Measurements from ENCODE around the gene RRM2.

The RRM2 gene

DNA sequence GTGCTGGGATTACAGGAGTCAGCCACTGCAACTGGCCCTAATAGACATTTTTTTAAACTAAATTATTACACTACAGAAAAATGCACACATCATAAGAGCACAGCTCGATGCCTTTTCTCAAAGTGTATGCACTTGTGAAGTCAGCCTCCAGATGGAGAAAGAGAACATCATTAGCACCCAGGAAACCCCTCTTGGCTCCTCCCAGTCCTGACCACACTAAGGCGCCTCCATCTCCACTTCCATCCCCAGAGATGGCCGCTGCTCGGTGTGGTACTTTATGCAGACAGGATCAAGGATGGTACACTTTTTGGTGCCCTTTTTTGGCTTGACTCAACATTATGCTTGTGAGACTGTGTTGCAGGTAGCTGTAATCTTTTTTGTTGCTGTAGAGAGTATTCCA is 34.8 kb downstream of the RRM2 start:
- Histone ChIP-seq H3K9me3 (no peaks in the 10 kb centered on the region), H3K27me3 (peaks cover 0 to 3% of the 10 kb centered on the region in 2 donors), H3K36me3 (no peaks in the 10 kb centered on the region), H3K4me3 (no peak overlapping the region), H3K4me1 (no peaks in the 10 kb centered on the region), H3K27ac (no peak overlapping the region)
- DNase-seq, result no peak
- intact Hi-C loops (cut with DNase I; ENCODE audit: low total_unique reads), result no loop called here
- TF ChIP-seq, protein P1, sequence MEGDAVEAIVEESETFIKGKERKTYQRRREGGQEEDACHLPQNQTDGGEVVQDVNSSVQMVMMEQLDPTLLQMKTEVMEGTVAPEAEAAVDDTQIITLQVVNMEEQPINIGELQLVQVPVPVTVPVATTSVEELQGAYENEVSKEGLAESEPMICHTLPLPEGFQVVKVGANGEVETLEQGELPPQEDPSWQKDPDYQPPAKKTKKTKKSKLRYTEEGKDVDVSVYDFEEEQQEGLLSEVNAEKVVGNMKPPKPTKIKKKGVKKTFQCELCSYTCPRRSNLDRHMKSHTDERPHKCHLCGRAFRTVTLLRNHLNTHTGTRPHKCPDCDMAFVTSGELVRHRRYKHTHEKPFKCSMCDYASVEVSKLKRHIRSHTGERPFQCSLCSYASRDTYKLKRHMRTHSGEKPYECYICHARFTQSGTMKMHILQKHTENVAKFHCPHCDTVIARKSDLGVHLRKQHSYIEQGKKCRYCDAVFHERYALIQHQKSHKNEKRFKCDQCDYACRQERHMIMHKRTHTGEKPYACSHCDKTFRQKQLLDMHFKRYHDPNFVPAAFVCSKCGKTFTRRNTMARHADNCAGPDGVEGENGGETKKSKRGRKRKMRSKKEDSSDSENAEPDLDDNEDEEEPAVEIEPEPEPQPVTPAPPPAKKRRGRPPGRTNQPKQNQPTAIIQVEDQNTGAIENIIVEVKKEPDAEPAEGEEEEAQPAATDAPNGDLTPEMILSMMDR (IDR thresholded peaks at IDR 0.05), result no peak

DNA sequence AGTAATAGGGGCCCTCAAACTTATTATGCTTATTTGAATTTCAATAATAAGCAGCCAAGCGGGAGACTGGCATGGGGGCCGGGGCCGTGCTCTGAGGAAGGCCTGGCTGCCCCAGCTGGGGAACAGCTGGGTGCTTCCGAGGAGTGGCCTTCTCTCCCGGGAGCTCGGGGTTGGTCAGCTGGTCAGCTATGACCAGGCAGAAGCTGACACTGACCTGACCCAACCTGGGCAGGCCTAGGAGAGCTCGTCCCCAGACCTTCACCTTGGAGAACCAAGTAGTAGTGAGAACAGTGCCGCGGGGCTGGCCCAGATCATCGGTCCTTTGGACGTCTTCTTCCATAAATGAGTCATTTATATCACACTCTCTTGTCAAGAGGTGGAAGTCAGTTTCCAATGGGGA is 36.1 kb downstream of the RRM2 start:
- intact Hi-C loops (cut with DNase I; ENCODE audit: low total_unique reads), result no loop called here
- Histone ChIP-seq H3K36me3 (no peaks in the 10 kb centered on the region), H3K4me3 (no peak overlapping the region), H3K27ac (no peak overlapping the region), H3K4me1 (peaks cover 0 to 3% (median 0%) of the 10 kb centered on the region in 4 donors), H3K9me3 (no peaks in the 10 kb centered on the region), H3K27me3 (peaks cover 0 to 3% of the 10 kb centered on the region in 2 donors)
- DNase-seq, result no peak
- TF ChIP-seq, protein P1 (IDR thresholded peaks at IDR 0.05), result no peak

DNA sequence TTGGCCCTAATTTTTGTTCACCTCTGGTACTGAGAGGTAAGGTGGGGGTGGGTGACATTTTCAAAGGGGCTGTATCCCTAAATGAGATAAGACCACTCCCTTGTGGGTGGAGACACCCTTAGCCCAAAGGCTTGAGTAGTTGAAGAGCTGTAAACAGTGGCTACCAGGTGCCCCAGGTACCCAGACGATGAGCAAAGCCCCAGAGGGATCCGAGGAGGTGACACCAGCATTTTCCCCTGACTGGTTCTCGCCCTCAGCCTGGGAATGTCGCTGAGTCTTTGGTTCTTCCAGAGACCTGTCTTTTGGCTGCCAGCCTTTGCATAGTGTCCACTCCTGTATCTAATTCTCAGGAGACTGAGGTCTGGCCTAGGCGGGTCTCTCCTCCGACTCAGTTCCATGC is 36.5 kb downstream of the RRM2 start:
- Histone ChIP-seq H3K27me3 (peaks cover 0 to 3% of the 10 kb centered on the region in 2 donors), H3K27ac (no peak overlapping the region), H3K4me1 (peaks cover 0 to 3% (median 0%) of the 10 kb centered on the region in 4 donors), H3K9me3 (no peaks in the 10 kb centered on the region), H3K4me3 (no peak overlapping the region), H3K36me3 (no peaks in the 10 kb centered on the region)
- TF ChIP-seq, protein P1 (IDR thresholded peaks at IDR 0.05), result no peak
- no peak for DNase-seq
- intact Hi-C loops (cut with DNase I; ENCODE audit: low total_unique reads), result no loop called here

DNA sequence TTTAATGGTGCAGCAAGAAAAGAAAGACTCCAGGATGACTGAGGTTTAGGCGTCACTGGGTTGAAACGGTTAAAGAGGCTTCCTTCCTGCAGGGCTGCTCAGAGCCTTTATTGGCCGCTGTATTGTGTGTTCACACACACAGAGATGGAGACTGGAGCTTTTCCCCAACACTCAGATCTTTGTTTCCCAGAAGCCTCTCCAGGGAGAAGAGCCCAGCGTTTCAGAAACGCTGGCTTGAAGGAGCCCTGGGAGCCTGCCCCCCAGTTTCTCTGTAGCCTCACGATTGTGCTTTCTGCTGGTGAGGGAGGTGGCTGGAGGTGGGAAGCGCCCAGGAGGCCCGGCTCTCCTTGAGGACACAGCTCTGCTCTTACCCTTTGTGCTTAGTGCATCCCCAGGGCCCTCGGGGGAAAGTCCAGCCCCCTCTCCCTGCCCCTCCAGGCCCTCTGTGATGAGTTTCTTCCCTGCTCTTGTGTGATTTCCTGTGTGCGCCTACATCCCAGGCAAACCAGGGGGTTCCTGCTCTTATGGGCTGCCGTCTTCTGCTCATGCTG is 37.1 kb downstream of the RRM2 start:
- DNase-seq, result no peak
- intact Hi-C loops (cut with DNase I; ENCODE audit: low total_unique reads), result no loop called here

DNA sequence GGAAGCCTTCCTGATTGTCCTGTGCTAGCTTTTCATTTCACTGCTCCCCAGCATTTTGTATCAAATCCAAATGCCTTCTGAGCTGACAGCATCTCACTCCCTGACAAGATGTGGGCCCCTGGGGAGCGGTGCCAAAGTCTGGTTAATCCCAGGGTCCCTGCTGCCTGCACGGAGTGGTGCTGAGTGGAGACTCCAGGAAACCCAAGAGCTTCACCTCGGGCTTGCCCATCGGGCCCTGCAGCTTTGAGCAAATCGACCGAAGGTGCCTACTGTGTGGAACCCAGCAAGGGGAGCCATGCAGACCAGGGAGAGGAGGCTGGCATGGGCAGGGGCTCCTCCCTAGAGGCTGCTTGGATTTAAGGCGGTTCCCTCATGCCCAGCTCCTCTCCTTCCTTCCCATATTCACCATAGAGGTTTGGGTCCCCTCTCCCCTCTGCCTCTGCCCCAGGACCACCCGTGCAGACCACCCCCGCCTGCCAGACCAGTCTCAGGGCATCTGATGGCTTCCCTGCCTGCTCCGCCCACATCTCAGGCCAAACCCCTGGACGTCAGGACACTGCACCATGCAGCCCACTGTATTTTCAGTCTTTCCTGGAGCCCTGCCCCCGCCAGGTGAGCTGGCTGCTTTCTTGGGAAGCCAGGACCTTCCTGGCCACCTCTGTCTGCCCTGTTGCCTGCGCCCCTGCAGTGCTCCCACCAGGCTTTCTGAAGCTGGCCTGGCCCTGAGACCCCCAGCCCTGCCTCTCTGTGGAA is 37.8 kb downstream of the RRM2 start:
- Histone ChIP-seq H3K9me3 (no peaks in the 10 kb centered on the region), H3K36me3 (no peaks in the 10 kb centered on the region), H3K4me1 (peaks cover 0 to 3% (median 0%) of the 10 kb centered on the region in 4 donors), H3K4me3 (no peak overlapping the region), H3K27ac (no peak overlapping the region), H3K27me3 (peaks cover 0 to 3% of the 10 kb centered on the region in 2 donors)
- TF ChIP-seq, protein P1 (IDR thresholded peaks at IDR 0.05), result no peak
- intact Hi-C loops (cut with DNase I; ENCODE audit: low total_unique reads), result no loop called here
- DNase-seq, result no peak

More for the DNA sequence above, 37.1 kb downstream of the RRM2 start:
- peaks cover 0 to 3% of the 10 kb centered on the region in 2 donors for H3K27me3 ChIP-seq
- TF ChIP-seq, protein P1 (IDR thresholded peaks at IDR 0.05), result no peak
- no peaks in the 10 kb centered on the region for H3K9me3 ChIP-seq
- H3K4me1 ChIP-seq, result peaks cover 0 to 3% (median 0%) of the 10 kb centered on the region in 4 donors
- H3K4me3 ChIP-seq, result no peak overlapping the region
- no peak overlapping the region for H3K27ac ChIP-seq
- no peaks in the 10 kb centered on the region for H3K36me3 ChIP-seq
